Endodermal cell (in vitro differentiated cells): ENCODE measurements around the gene SSBP2. TPM values are rescaled to one million over a fixed set of nuclear protein-coding genes. Genes with fewer than 3 reads are reported as not detected.

Experiments
- DNase-seq: peaks from one replicate; pipeline ENCODE4 v3.0.0-alpha.2; 2017
- H3K27ac ChIP-seq: 2 replicates; pipeline ENCODE4 v1.5.1; 2013; ENCODE audit warnings: mild to moderate bottlenecking, low read depth, low read length, moderate library complexity
- H3K27me3 ChIP-seq: 2 replicates; pipeline ENCODE4 v1.6.1; 2013; ENCODE audit warnings: mild to moderate bottlenecking, low read length, moderate library complexity; ENCODE audit not compliant: insufficient read depth, control insufficient read depth, poor library complexity, severe bottlenecking
- H3K36me3 ChIP-seq: 2 replicates; pipeline ENCODE4 v1.7.0; 2013; ENCODE audit warnings: mild to moderate bottlenecking, low read length, moderate library complexity; ENCODE audit not compliant: control insufficient read depth, insufficient read depth
- H3K4me1 ChIP-seq: one replicate; pipeline ENCODE4 v1.7.0; 2013; ENCODE audit warnings: low read length; ENCODE audit not compliant: control insufficient read depth, insufficient read depth
- H3K4me3 ChIP-seq: 2 replicates; pipeline ENCODE4 v1.5.1; 2013; ENCODE audit warnings: mild to moderate bottlenecking, low read length, moderate library complexity
- H3K9ac ChIP-seq: 2 replicates; pipeline ENCODE4 v1.6.1; 2013; ENCODE audit warnings: mild to moderate bottlenecking, low read length, moderate library complexity; ENCODE audit not compliant: poor library complexity, severe bottlenecking; ENCODE audit errors: extremely low read depth
- H3K9me3 ChIP-seq: 2 replicates; pipeline ENCODE4 v1.6.1; 2013; ENCODE audit warnings: mild to moderate bottlenecking, low read length, moderate library complexity; ENCODE audit not compliant: control insufficient read depth
- H3K27ac Mint-ChIP-seq: 2 replicates; pipeline ENCODE4 v1.8.0; 2020; ENCODE audit warnings: mixed read lengths
- H3K27me3 Mint-ChIP-seq: 2 replicates; pipeline ENCODE4 v1.8.0; 2021; ENCODE audit warnings: mild to moderate bottlenecking, mixed read lengths; ENCODE audit not compliant: insufficient read depth
- H3K36me3 Mint-ChIP-seq: 2 replicates; pipeline ENCODE4 v1.8.0; 2020; ENCODE audit warnings: low read depth, mixed read lengths
- H3K4me1 Mint-ChIP-seq: 2 replicates; pipeline ENCODE4 v1.8.0; 2020; ENCODE audit warnings: mixed read lengths
- H3K4me3 Mint-ChIP-seq: 2 replicates; pipeline ENCODE4 v1.8.0; 2020; ENCODE audit warnings: mild to moderate bottlenecking, moderate library complexity, mixed read lengths
- H3K9me3 Mint-ChIP-seq: 2 replicates; pipeline ENCODE4 v1.8.0; 2020; ENCODE audit warnings: mild to moderate bottlenecking, mixed read lengths
- WGBS, 2 experiments: methylation state at CpG; one replicate each; pipeline versions ENCODE4 v1.1.5 to v1.1.7; 2013; ENCODE audit warnings: missing lambda C conversion rate in 2 of 2, mixed read lengths in 1 of 2; ENCODE audit not compliant: insufficient coverage in 1 of 2, insufficient read length in 1 of 2; 5-methylcytosine and 5-hydroxymethylcytosine counted together
- total RNA-seq, 2 donors: library from RNA; stranded (reverse); fragmentation: NEBNext Ultra II Directional in 1 of 2; extraction: Animal tissue kit (Norgen Biotek cat#: 25700) in 1 of 2; gene quantifications; 2 replicates in 1 of 2; 3 replicates in 1 of 2; pipeline ENCODE4 v1.2.1, GENCODE V29; 2021
- TF ChIP-seq, protein P1 (sequence below): fragments of 200-600 bp; sonication (generic); conservative IDR thresholded peaks from 2 replicates; pipeline ENCODE4 v1.5.0; 2021; ENCODE audit warnings: antibody characterized with exemption, mild to moderate bottlenecking

SSBP2 gene
- total RNA-seq, 2 donors from 2014 or later: 27.5 to 30.2 TPM

DNA sequence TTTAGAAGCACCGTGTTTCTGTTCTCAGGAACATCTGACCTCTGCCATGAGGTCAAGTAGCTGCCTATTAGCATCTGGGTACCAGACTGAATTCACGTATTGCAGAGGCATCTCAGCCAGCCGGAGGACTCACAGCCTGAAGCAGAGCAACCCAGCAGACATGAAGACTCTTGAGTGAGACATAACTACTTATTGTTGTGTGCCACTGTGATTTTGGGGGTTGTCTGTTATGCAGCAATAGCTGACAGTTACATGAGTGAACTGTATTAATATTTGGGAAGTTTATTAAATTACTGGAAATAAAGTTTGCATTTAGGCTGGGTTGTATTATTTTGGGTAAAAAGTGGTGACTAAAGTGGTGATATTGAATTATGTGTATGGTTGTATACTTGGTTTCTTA is 355.6 kb downstream of the SSBP2 start:
- Mint-ChIP-seq H3K36me3 (no peaks in the 10 kb centered on the region), H3K27me3 (peaks cover 53% of the 10 kb centered on the region), H3K27ac (no peak overlapping the region), H3K9me3 (peaks cover 5% of the 10 kb centered on the region), H3K4me3 (no peak overlapping the region), H3K4me1 (no peaks in the 10 kb centered on the region)
- H3K36me3 ChIP-seq: no peaks in the 10 kb centered on the region
- H3K4me1 ChIP-seq: no peaks in the 10 kb centered on the region
- TF ChIP-seq, protein P1, sequence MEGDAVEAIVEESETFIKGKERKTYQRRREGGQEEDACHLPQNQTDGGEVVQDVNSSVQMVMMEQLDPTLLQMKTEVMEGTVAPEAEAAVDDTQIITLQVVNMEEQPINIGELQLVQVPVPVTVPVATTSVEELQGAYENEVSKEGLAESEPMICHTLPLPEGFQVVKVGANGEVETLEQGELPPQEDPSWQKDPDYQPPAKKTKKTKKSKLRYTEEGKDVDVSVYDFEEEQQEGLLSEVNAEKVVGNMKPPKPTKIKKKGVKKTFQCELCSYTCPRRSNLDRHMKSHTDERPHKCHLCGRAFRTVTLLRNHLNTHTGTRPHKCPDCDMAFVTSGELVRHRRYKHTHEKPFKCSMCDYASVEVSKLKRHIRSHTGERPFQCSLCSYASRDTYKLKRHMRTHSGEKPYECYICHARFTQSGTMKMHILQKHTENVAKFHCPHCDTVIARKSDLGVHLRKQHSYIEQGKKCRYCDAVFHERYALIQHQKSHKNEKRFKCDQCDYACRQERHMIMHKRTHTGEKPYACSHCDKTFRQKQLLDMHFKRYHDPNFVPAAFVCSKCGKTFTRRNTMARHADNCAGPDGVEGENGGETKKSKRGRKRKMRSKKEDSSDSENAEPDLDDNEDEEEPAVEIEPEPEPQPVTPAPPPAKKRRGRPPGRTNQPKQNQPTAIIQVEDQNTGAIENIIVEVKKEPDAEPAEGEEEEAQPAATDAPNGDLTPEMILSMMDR: no peak
- DNase-seq: no peak
- no peak overlapping the region for H3K27ac ChIP-seq
- H3K27me3 ChIP-seq: peaks cover 33% of the 10 kb centered on the region
- H3K9ac ChIP-seq: no peak overlapping the region
- H3K4me3 ChIP-seq: no peak overlapping the region
- H3K9me3 ChIP-seq: no peaks in the 10 kb centered on the region
- WGBS, 2 experiments: 92 to 94% methylated on average over 3 of the region's 3 CpGs

DNA sequence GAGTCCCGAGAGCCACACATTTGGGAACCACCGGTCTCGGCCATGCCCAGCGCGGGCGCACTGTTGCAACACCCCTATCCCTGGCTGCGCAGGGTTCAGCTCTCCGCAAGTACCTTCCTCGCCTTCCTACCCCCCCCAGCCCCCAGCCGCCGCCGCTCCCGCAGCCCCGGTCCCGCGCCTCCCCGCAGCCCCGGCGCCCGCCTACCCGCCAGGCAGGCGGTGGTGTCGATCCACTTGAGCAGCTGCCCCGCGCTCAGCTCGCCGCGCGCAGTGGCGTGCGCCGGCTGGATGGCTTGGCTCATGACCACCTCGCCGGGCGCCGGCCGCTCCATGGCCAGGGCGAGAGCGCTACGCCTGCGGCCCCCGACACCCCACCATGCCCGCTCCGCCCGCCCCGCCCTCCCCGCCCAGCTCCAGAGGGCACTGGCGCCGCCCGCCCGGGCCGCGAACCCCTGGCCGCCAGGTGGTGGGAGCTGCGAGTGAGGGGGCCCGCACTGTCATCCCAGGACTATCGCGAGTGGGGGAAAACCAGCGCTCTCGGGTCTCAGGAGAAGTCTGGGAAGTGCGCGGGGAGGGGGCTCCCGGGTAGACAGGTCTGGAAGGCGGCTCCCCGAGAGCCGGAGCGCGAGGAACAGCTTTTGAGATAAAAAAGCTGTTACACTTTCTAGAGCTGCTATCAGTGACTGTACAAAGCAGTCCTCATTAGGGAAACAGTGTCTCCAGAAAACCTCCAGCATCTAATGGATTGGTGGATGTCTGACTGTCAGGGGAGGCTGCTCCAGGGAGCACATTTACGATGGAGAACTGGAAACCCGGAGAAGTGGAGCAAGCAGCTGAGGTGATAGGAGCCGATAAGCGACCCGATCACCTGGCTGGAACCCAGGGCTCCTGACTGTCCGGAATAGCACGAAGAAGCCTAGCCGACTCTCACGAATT is 356.8 kb downstream of the SSBP2 start, which contains the start of gene ACOT12:
TSS of gene ACOT12 (minus strand) at position 352 of the 936 bp plus-strand sequence. CDS start at position 332, 20 bp downstream.
- H3K27ac Mint-ChIP-seq: no peak within 1 kb of the TSS
- no peaks in the 10 kb centered on the region for H3K4me1 Mint-ChIP-seq
- peak; percentile 82 for DNase-seq
- H3K9me3 Mint-ChIP-seq: peaks cover 5% of the 10 kb centered on the region
- Histone ChIP-seq H3K4me3 (peak within 1 kb of the TSS; percentile 76), H3K9ac (no peak within 1 kb of the TSS), H3K27me3 (peaks cover 33% of the 10 kb centered on the region), H3K9me3 (no peaks in the 10 kb centered on the region), H3K27ac (no peak within 1 kb of the TSS), H3K4me1 (no peaks in the 10 kb centered on the region), H3K36me3 (no peaks in the 10 kb centered on the region)
- H3K36me3 Mint-ChIP-seq: no peaks in the 10 kb centered on the region
- peak within 1 kb of the TSS; percentile 59 for H3K4me3 Mint-ChIP-seq
- peaks cover 51% of the 10 kb centered on the region for H3K27me3 Mint-ChIP-seq
- TF ChIP-seq, protein P1: no peak
- 9 to 43% methylated on average over 18 to 77 of the region's 77 CpGs for WGBS, 2 experiments

DNA sequence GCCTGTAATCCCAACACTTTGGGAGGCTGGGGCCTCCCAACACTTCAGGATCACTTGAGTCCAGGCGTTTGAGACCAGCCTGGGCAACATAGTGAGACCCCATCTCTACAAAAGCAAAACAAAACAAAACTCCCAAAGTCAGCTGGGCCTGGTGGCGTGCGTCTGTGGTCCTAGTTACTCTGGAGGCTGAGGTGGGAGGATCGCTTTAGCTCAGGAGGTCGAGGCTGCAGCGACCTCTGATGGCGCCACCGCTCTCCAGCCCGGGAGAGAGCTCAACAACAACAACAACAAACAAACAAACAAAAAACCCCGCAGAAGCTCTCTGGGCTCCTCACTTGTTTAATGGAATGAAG is 357.5 kb downstream of the SSBP2 start:
- peaks cover 51% of the 10 kb centered on the region for H3K27me3 Mint-ChIP-seq
- H3K27me3 ChIP-seq: peaks cover 33% of the 10 kb centered on the region
- 20 to 39% methylated on average over 1 to 10 of the region's 10 CpGs for WGBS, 2 experiments

More for the DNA sequence above, 357.5 kb downstream of the SSBP2 start:
- H3K27ac ChIP-seq: no peak overlapping the region
- no peak for DNase-seq
- Mint-ChIP-seq H3K36me3 (no peaks in the 10 kb centered on the region), H3K4me1 (no peaks in the 10 kb centered on the region), H3K9me3 (peaks cover 5% of the 10 kb centered on the region), H3K4me3 (peak overlapping the region; percentile 59), H3K27ac (no peak overlapping the region)
- no peaks in the 10 kb centered on the region for H3K9me3 ChIP-seq
- TF ChIP-seq, protein P1: peak; percentile 30
- H3K4me3 ChIP-seq: peak overlapping the region; percentile 76
- H3K9ac ChIP-seq: no peak overlapping the region
- H3K4me1 ChIP-seq: no peaks in the 10 kb centered on the region
- no peaks in the 10 kb centered on the region for H3K36me3 ChIP-seq
